ENCODE data around the gene ATRIP.
"Not testable (repeated sequence)": the region's sequence is repeated elsewhere in the genome, so short reads cannot be mapped to it uniquely, and the experiment has no call there.

The ATRIP gene

DNA sequence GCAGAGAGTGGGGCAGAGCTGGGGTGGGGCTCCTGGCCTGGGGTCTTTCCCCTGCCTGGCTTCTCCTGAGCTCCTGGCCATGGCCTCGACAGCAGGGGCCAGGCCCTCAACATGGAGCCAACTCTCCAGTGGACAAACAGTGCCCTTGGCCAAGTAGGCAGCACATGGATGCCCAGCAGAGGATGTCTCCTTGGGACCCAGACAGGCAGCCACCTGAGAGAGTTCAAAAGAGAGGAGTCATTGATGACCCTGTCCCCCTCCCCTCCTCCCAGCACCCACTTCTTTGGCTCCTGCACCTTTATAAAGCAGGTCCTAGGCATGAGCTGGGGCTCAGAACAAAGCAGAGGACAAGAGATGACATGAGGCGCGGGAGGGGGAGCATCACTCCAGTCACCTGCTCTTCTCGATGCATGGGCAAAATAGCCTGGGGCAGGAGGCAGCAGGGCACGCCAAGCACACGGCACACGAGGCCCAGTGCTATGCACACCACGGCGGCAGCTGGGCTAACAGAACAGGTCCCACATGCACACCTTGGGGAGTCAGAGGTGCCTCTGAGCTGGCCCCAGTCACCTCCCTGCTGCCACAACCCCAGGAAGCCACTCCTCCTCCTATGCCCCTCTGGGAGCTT lies 30.0 kb downstream of the ATRIP start:
- TF ChIP-seq CTCF (IDR thresholded peaks at IDR 0.05; ENCODE audit: low read length) (no peak), EZH2 (IDR thresholded peaks at IDR 0.05; ENCODE audit: borderline replicate concordance, low read length) (no peak)
- H2AFZ ChIP-seq (ENCODE audit: low read length), result no peak overlapping the region
- no peaks in the 10 kb centered on the region for H3K27me3 ChIP-seq (ENCODE audit: insufficient read depth, low read length)
- H3F3A ChIP-seq (ENCODE audit: insufficient read depth, low read length), result no peaks in the 10 kb centered on the region
- H3K79me2 ChIP-seq (ENCODE audit: insufficient read depth, low read length), result no peaks in the 10 kb centered on the region
- H3K9ac ChIP-seq (ENCODE audit: low read length), result no peak overlapping the region
- no peaks in the 10 kb centered on the region for H3K36me3 ChIP-seq (ENCODE audit: insufficient read depth, low read length)
- no peaks in the 10 kb centered on the region for H3K9me2 ChIP-seq (ENCODE audit: low read depth, low read length)
- H3K4me1 ChIP-seq (ENCODE audit: insufficient read depth, low read length, severe bottlenecking), result peaks cover 47% of the 10 kb centered on the region
- no peak overlapping the region for H3K4me3 ChIP-seq (ENCODE audit: low read depth, low read length, poor library complexity, severe bottlenecking)
- no peaks in the 10 kb centered on the region for H4K20me1 ChIP-seq (ENCODE audit: insufficient read depth, low read length)
- no peak overlapping the region for H3K27ac ChIP-seq (ENCODE audit: low read depth, low read length, poor library complexity, severe bottlenecking)
- H3K9me3 ChIP-seq (ENCODE audit: low read length), result no peaks in the 10 kb centered on the region
- H3K4me2 ChIP-seq (ENCODE audit: low read length), result no peak overlapping the region

- no peak for TF ChIP-seq EZH2 (IDR thresholded peaks at IDR 0.05; ENCODE audit: borderline replicate concordance, low read length)
- TF ChIP-seq CTCF (IDR thresholded peaks at IDR 0.05; ENCODE audit: low read length), result no peak
- Histone ChIP-seq H2AFZ (ENCODE audit: low read length) (no peak overlapping the region), H3K4me2 (ENCODE audit: low read length) (peak overlapping the region; percentile 64; the same call in 1 of the 2 replicates), H3F3A (ENCODE audit: insufficient read depth, low read length) (no peaks in the 10 kb centered on the region), H4K20me1 (ENCODE audit: insufficient read depth, low read length) (no peaks in the 10 kb centered on the region), H3K79me2 (ENCODE audit: insufficient read depth, low read length) (no peaks in the 10 kb centered on the region), H3K4me1 (ENCODE audit: insufficient read depth, low read length, severe bottlenecking) (peaks cover 35% of the 10 kb centered on the region), H3K9me2 (ENCODE audit: low read depth, low read length) (no peaks in the 10 kb centered on the region), H3K27ac (ENCODE audit: low read depth, low read length, poor library complexity, severe bottlenecking) (peak overlapping the region; percentile 79), H3K27me3 (ENCODE audit: insufficient read depth, low read length) (no peaks in the 10 kb centered on the region), H3K36me3 (ENCODE audit: insufficient read depth, low read length) (no peaks in the 10 kb centered on the region), H3K4me3 (ENCODE audit: low read depth, low read length, poor library complexity, severe bottlenecking) (peak overlapping the region; percentile 55), H3K9ac (ENCODE audit: low read length) (peak overlapping the region; percentile 57; the same call in 1 of the 2 replicates), H3K9me3 (ENCODE audit: low read length) (no peaks in the 10 kb centered on the region)
These were observed 31.5 kb downstream of the ATRIP start for GRCh38 chr3:48477959-48478520.

DNA sequence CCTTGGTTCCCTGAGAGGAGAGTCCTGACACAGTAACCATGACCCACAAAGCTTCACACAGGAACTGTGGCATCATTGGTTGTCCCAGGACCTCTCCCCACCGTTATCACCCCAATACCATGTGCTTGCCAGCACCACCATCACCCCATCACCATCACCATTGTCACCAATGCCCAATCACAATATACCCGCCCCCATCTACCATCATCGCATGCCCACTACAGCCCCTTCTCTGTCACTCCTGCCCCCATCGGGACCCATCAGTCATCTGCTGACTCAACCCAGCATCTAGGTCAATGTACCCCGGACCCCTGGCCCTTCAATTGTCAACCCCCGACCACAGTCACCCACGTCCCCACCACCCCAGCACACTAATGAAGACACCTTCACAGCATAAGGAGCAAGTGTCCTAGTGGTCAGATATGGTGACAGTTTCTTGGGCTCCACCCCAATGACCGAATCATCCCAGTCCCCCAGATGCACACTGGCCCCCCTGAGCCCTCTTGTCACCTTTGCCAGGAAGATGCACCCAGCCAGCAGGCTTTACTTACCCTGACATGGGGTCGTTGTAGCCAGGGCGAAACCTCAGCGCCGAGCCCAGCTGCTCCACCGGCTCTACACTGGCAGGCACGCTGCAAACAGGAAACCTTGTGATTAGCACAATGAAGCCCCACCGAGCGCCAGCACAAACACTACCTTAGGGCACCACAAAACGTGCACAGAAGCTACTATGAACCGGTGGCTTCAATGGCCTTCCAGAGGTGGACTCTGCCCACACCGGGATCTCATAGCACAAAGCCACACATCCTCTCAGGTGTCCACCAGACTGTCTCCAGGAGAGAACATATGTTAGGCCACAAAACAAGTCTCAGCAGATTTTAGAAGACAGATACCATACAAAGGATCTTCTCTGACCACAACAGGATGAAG lies 32.4 kb downstream of the ATRIP start:
- H3K27ac ChIP-seq (ENCODE audit: low read depth, low read length, poor library complexity, severe bottlenecking), result peak overlapping the region; percentile 79
- no peaks in the 10 kb centered on the region for H3K9me2 ChIP-seq (ENCODE audit: low read depth, low read length)
- H3K9ac ChIP-seq (ENCODE audit: low read length), result peak overlapping the region; percentile 57
- no peak for TF ChIP-seq EZH2 (IDR thresholded peaks at IDR 0.05; ENCODE audit: borderline replicate concordance, low read length)
- no peak for TF ChIP-seq CTCF (IDR thresholded peaks at IDR 0.05; ENCODE audit: low read length)
- no peaks in the 10 kb centered on the region for H4K20me1 ChIP-seq (ENCODE audit: insufficient read depth, low read length)
- no peaks in the 10 kb centered on the region for H3K27me3 ChIP-seq (ENCODE audit: insufficient read depth, low read length)
- peaks cover 28% of the 10 kb centered on the region for H3K4me1 ChIP-seq (ENCODE audit: insufficient read depth, low read length, severe bottlenecking)
- no peaks in the 10 kb centered on the region for H3K9me3 ChIP-seq (ENCODE audit: low read length)
- no peaks in the 10 kb centered on the region for H3K36me3 ChIP-seq (ENCODE audit: insufficient read depth, low read length)
- peak overlapping the region; percentile 64 for H3K4me2 ChIP-seq (ENCODE audit: low read length)
- H2AFZ ChIP-seq (ENCODE audit: low read length), result peak overlapping the region; percentile 100; the same call in 1 of the 2 replicates
- H3K79me2 ChIP-seq (ENCODE audit: insufficient read depth, low read length), result no peaks in the 10 kb centered on the region
- peak overlapping the region; percentile 55 for H3K4me3 ChIP-seq (ENCODE audit: low read depth, low read length, poor library complexity, severe bottlenecking)
- no peaks in the 10 kb centered on the region for H3F3A ChIP-seq (ENCODE audit: insufficient read depth, low read length)

- not testable (repeated sequence) for H3K36me3 ChIP-seq (ENCODE audit: insufficient read depth, low read length); H3K27ac ChIP-seq (ENCODE audit: low read depth, low read length, poor library complexity, severe bottlenecking); H4K20me1 ChIP-seq (ENCODE audit: insufficient read depth, low read length); H3K4me2 ChIP-seq (ENCODE audit: low read length); H3K9ac ChIP-seq (ENCODE audit: low read length); H3K9me3 ChIP-seq (ENCODE audit: low read length); H3F3A ChIP-seq (ENCODE audit: insufficient read depth, low read length); H3K27me3 ChIP-seq (ENCODE audit: insufficient read depth, low read length); H3K4me3 ChIP-seq (ENCODE audit: low read depth, low read length, poor library complexity, severe bottlenecking); H2AFZ ChIP-seq (ENCODE audit: low read length); H3K79me2 ChIP-seq (ENCODE audit: insufficient read depth, low read length); H3K9me2 ChIP-seq (ENCODE audit: low read depth, low read length)
- peaks cover 28% of the 10 kb centered on the region for H3K4me1 ChIP-seq (ENCODE audit: insufficient read depth, low read length, severe bottlenecking)
These were observed 34.4 kb downstream of the ATRIP start for GRCh38 chr3:48480891-48481290.

DNA sequence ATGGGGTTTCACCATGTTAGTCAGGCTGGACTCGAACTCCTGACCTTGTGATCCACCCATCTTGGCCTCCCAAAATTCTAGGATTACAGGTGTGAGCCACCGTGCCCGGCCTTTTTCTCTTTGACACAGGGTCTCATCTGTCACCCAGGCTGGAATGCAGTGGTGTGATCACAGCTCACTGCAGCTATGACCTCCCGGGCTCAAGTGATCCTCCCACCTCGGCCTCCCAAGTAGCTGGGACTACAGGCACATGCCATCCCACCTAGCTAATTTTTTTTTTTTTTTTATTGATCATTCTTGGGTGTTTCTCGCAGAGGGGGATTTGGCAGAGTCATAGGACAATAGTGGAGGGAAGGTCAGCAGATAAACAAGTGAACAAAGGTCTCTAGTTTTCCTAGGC lies 36.3 kb downstream of the ATRIP start:
- not testable (repeated sequence) for H3K4me3 ChIP-seq (ENCODE audit: low read depth, low read length, poor library complexity, severe bottlenecking); H3K36me3 ChIP-seq (ENCODE audit: insufficient read depth, low read length); H3K9me2 ChIP-seq (ENCODE audit: low read depth, low read length); H3K4me2 ChIP-seq (ENCODE audit: low read length); H3K27me3 ChIP-seq (ENCODE audit: insufficient read depth, low read length); H2AFZ ChIP-seq (ENCODE audit: low read length); H3K9me3 ChIP-seq (ENCODE audit: low read length); H3F3A ChIP-seq (ENCODE audit: insufficient read depth, low read length); H3K27ac ChIP-seq (ENCODE audit: low read depth, low read length, poor library complexity, severe bottlenecking); H4K20me1 ChIP-seq (ENCODE audit: insufficient read depth, low read length); H3K79me2 ChIP-seq (ENCODE audit: insufficient read depth, low read length); H3K9ac ChIP-seq (ENCODE audit: low read length)
- peaks cover 18% of the 10 kb centered on the region for H3K4me1 ChIP-seq (ENCODE audit: insufficient read depth, low read length, severe bottlenecking)

Data from OCI-LY1 (cell line).